Karpas-422 (cell line): ENCODE measurements around the gene KDM4F. TPM values are rescaled to one million over a fixed set of nuclear protein-coding genes. Genes with fewer than 3 reads are reported as not detected.

Source experiments
- DNase-seq: peaks from one replicate; pipeline ENCODE4 v3.0.0-alpha.2; 2015
- H2AFZ ChIP-seq: fragments of 200-600 bp; sonication (generic); 2 replicates; pipeline ENCODE4 v1.6.1; 2014; ENCODE audit warnings: antibody characterized with exemption, low read length, mixed read lengths
- H3K27ac ChIP-seq: fragments of 200-600 bp; sonication (generic); 2 replicates; pipeline ENCODE4 v1.5.1; 2014; ENCODE audit warnings: mild to moderate bottlenecking, low read length, moderate library complexity
- H3K27me3 ChIP-seq: fragments of 200-600 bp; sonication (generic); 2 replicates; pipeline ENCODE4 v1.6.1; 2014; ENCODE audit warnings: low read length, mixed read lengths
- H3K36me3 ChIP-seq: fragments of 200-600 bp; sonication (generic); 2 replicates; pipeline ENCODE4 v1.6.1; 2014; ENCODE audit warnings: low read length, mixed read lengths; ENCODE audit not compliant: insufficient read depth
- H3K4me1 ChIP-seq: fragments of 200-600 bp; sonication (generic); 2 replicates; pipeline ENCODE4 v1.6.1; 2014; ENCODE audit warnings: mild to moderate bottlenecking, low read length, mixed read lengths
- H3K4me2 ChIP-seq: fragments of 200-600 bp; sonication (generic); 2 replicates; pipeline ENCODE4 v1.6.1; 2014; ENCODE audit warnings: low read length, low read depth, mild to moderate bottlenecking; ENCODE audit not compliant: poor library complexity, severe bottlenecking
- H3K4me3 ChIP-seq: fragments of 200-600 bp; sonication (generic); 2 replicates; pipeline ENCODE4 v1.5.1; 2014; ENCODE audit warnings: mild to moderate bottlenecking, antibody characterized with exemption, low read length, mixed read lengths
- H3K79me2 ChIP-seq: fragments of 200-600 bp; sonication (generic); 2 replicates; pipeline ENCODE4 v1.6.1; 2014; ENCODE audit warnings: mild to moderate bottlenecking, low read length, mixed read lengths
- H3K9ac ChIP-seq: fragments of 200-600 bp; sonication (generic); 2 replicates; pipeline ENCODE4 v1.6.0; 2014; ENCODE audit warnings: low read length
- H3K9me2 ChIP-seq: fragments of 200-600 bp; sonication (generic), shearing (Covaris generic); replicated peaks from 2 replicates; pipeline ENCODE4 v1.6.0; 2014; ENCODE audit warnings: mild to moderate bottlenecking, low read length, moderate library complexity; ENCODE audit not compliant: insufficient read depth
- H3K9me3 ChIP-seq: fragments of 300-700, 200-600 bp; sonication (generic); 2 replicates; pipeline ENCODE4 v1.6.1; 2014; ENCODE audit warnings: low read length, mixed read lengths
- H4K20me1 ChIP-seq: fragments of 200-600 bp; sonication (generic); 2 replicates; pipeline ENCODE4 v1.6.1; 2014; ENCODE audit warnings: mild to moderate bottlenecking, antibody characterized with exemption, low read length, low read depth; ENCODE audit not compliant: insufficient read depth
- total RNA-seq: library from RNA; depleted of rRNA; stranded (reverse); fragments of >200 nt; shearing (Covaris generic); gene quantifications from 2 replicates; pipeline ENCODE4 v1.2.3, GENCODE V29; 2014; ENCODE audit warnings: low replicate concordance

Gene KDM4F
- total RNA-seq, 1 experiment from 2014 or later, result not detected

GRCh38 chr11:95076981-95077380 is 27.8 kb downstream of the KDM4F start:
- Histone ChIP-seq H3K4me3 (no peak overlapping the region), H3K4me1 (0 out of 2 replicates have a peak, but pooled peaks cover 4% of the 10 kb centered on the region), H4K20me1 (no peaks in the 10 kb centered on the region), H3K9me3 (no peaks in the 10 kb centered on the region), H3K9ac (no peak overlapping the region), H2AFZ (no peak overlapping the region), H3K36me3 (no peaks in the 10 kb centered on the region), H3K4me2 (no peak overlapping the region), H3K27me3 (no peaks in the 10 kb centered on the region), H3K27ac (no peak overlapping the region), H3K9me2 (no peaks in the 10 kb centered on the region), H3K79me2 (no peaks in the 10 kb centered on the region)
- no peak for DNase-seq

GRCh38 chr11:95078526-95078925 is 29.3 kb downstream of the KDM4F start:
- Histone ChIP-seq H3K9me3 (no peaks in the 10 kb centered on the region), H3K27me3 (0 out of 2 replicates have a peak, but pooled peaks cover 3% of the 10 kb centered on the region), H3K9me2 (no peaks in the 10 kb centered on the region), H2AFZ (no peak overlapping the region), H3K4me2 (no peak overlapping the region), H3K9ac (no peak overlapping the region), H3K4me1 (0 out of 2 replicates have a peak, but pooled peaks cover 4% of the 10 kb centered on the region), H3K79me2 (no peaks in the 10 kb centered on the region), H3K36me3 (no peaks in the 10 kb centered on the region), H4K20me1 (no peaks in the 10 kb centered on the region), H3K27ac (no peak overlapping the region), H3K4me3 (no peak overlapping the region)
- DNase-seq, result no peak

GRCh38 chr11:95081010-95081409 is 31.8 kb downstream of the KDM4F start:
- Histone ChIP-seq H3K27ac (no peak overlapping the region), H2AFZ (no peak overlapping the region), H3K79me2 (no peaks in the 10 kb centered on the region), H3K9me3 (no peaks in the 10 kb centered on the region), H3K36me3 (no peaks in the 10 kb centered on the region), H3K9me2 (no peaks in the 10 kb centered on the region), H3K9ac (no peak overlapping the region), H3K4me3 (no peak overlapping the region), H3K4me2 (no peak overlapping the region), H4K20me1 (no peaks in the 10 kb centered on the region), H3K4me1 (0 out of 2 replicates have a peak, but pooled peaks cover 4% of the 10 kb centered on the region), H3K27me3 (0 out of 2 replicates have a peak, but pooled peaks cover 3% of the 10 kb centered on the region)
- no peak for DNase-seq

GRCh38 chr11:95081412-95081811 is 32.2 kb downstream of the KDM4F start:
- Histone ChIP-seq H3K27ac (no peak overlapping the region), H3K79me2 (no peaks in the 10 kb centered on the region), H2AFZ (no peak overlapping the region), H3K4me2 (no peak overlapping the region), H3K4me3 (no peak overlapping the region), H3K36me3 (no peaks in the 10 kb centered on the region), H3K4me1 (0 out of 2 replicates have a peak, but pooled peaks cover 2% of the 10 kb centered on the region), H3K27me3 (0 out of 2 replicates have a peak, but pooled peaks cover 3% of the 10 kb centered on the region), H3K9me3 (no peaks in the 10 kb centered on the region), H3K9ac (no peak overlapping the region), H3K9me2 (no peaks in the 10 kb centered on the region), H4K20me1 (no peaks in the 10 kb centered on the region)
- no peak for DNase-seq

GRCh38 chr11:95082576-95083001 is 33.4 kb downstream of the KDM4F start:
- Histone ChIP-seq H4K20me1 (no peaks in the 10 kb centered on the region), H3K9ac (no peak overlapping the region), H3K9me3 (no peaks in the 10 kb centered on the region), H3K9me2 (no peaks in the 10 kb centered on the region), H3K36me3 (no peaks in the 10 kb centered on the region), H3K79me2 (no peaks in the 10 kb centered on the region), H3K27ac (no peak overlapping the region), H3K4me2 (no peak overlapping the region), H3K4me3 (no peak overlapping the region), H3K4me1 (no peaks in the 10 kb centered on the region), H3K27me3 (0 out of 2 replicates have a peak, but pooled peaks cover 3% of the 10 kb centered on the region), H2AFZ (no peak overlapping the region)
- DNase-seq, result no peak

- Histone ChIP-seq H4K20me1 (no peaks in the 10 kb centered on the region), H3K4me3 (no peak overlapping the region), H3K4me2 (no peak overlapping the region), H3K4me1 (peaks cover 8% of the 10 kb centered on the region), H2AFZ (no peak overlapping the region), H3K9me3 (no peaks in the 10 kb centered on the region), H3K27ac (no peak overlapping the region), H3K9me2 (no peaks in the 10 kb centered on the region), H3K79me2 (no peaks in the 10 kb centered on the region), H3K36me3 (no peaks in the 10 kb centered on the region), H3K9ac (no peak overlapping the region), H3K27me3 (0 out of 2 replicates have a peak, but pooled peaks cover 3% of the 10 kb centered on the region)
- DNase-seq, result no peak
Observed at GRCh38 chr11:95084509-95084908, 35.3 kb downstream of the KDM4F start.

GRCh38 chr11:95085117-95085816 is 36.0 kb downstream of the KDM4F start:
- no peaks in the 10 kb centered on the region for H3K9me3 ChIP-seq
- no peak overlapping the region for H3K27ac ChIP-seq
- no peak overlapping the region for H3K9ac ChIP-seq
- peaks cover 10% of the 10 kb centered on the region for H3K4me1 ChIP-seq
- H4K20me1 ChIP-seq, result no peaks in the 10 kb centered on the region
- no peak for DNase-seq
- no peak overlapping the region for H2AFZ ChIP-seq
- H3K36me3 ChIP-seq, result no peaks in the 10 kb centered on the region
- H3K4me2 ChIP-seq, result no peak overlapping the region
- no peaks in the 10 kb centered on the region for H3K79me2 ChIP-seq
- H3K9me2 ChIP-seq, result no peaks in the 10 kb centered on the region
- H3K4me3 ChIP-seq, result no peak overlapping the region
- H3K27me3 ChIP-seq, result 0 out of 2 replicates have a peak, but pooled peaks cover 3% of the 10 kb centered on the region

GRCh38 chr11:95086151-95086550 is 36.9 kb downstream of the KDM4F start:
- Histone ChIP-seq H2AFZ (no peak overlapping the region), H3K4me2 (no peak overlapping the region), H3K79me2 (no peaks in the 10 kb centered on the region), H3K9me3 (no peaks in the 10 kb centered on the region), H3K27me3 (0 out of 2 replicates have a peak, but pooled peaks cover 3% of the 10 kb centered on the region), H4K20me1 (no peaks in the 10 kb centered on the region), H3K4me3 (no peak overlapping the region), H3K27ac (no peak overlapping the region), H3K4me1 (peaks cover 18% of the 10 kb centered on the region), H3K9me2 (no peaks in the 10 kb centered on the region), H3K9ac (no peak overlapping the region), H3K36me3 (no peaks in the 10 kb centered on the region)
- no peak for DNase-seq
